GM12878 (cell line): Measurements from ENCODE around the gene FAM200A. TPM values are rescaled to one million over a fixed set of nuclear protein-coding genes. Genes with fewer than 3 reads are reported as not detected.

Experiments used
- BACH1 ChIP-seq: fragments of 450-650 bp; IDR thresholded peaks from 2 replicates; pipeline ENCODE4 v1.6.1; 2017; ENCODE audit warnings: mild to moderate bottlenecking, borderline replicate concordance
- BRCA1 ChIP-seq: IDR thresholded peaks from 2 replicates; pipeline ENCODE4 v1.6.1; 2011; ENCODE audit warnings: low read depth, low read length, improper control_type of control experiment
- CREM ChIP-seq: IDR thresholded peaks from 2 replicates; pipeline ENCODE4 v1.6.1; 2014; ENCODE audit warnings: antibody characterized with exemption, low read depth
- ETV6 ChIP-seq, 2 experiments: fragments of 450-650 bp in 1 of 2; IDR thresholded peaks in 1 of 2; conservative IDR thresholded peaks in 1 of 2; 2 replicates each; pipeline ENCODE4 v1.6.1; 2014; ENCODE audit warnings: antibody characterized with exemption in 1 of 2, borderline replicate concordance in 1 of 2, low read depth in 1 of 2, mild to moderate bottlenecking in 1 of 2, moderate library complexity in 1 of 2
- GABPA ChIP-seq: IDR thresholded peaks from 2 replicates; pipeline ENCODE4 v1.6.1; 2014; ENCODE audit warnings: antibody characterized with exemption, low read depth, mild to moderate bottlenecking, inconsistent platforms
- HDAC2 ChIP-seq: fragments of 200-600 bp; sonication (generic); IDR thresholded peaks from 2 replicates; pipeline ENCODE4 v1.6.1; 2017
- IKZF1 ChIP-seq: fragments of 450-650 bp; conservative IDR thresholded peaks from 2 replicates; pipeline ENCODE4 v1.6.1; 2017; ENCODE audit warnings: antibody characterized with exemption, mild to moderate bottlenecking
- IKZF2 ChIP-seq, 2 experiments: fragments of 450-650 bp; IDR thresholded peaks; 2 replicates each; pipeline ENCODE4 v1.6.1; 2017; ENCODE audit warnings: mild to moderate bottlenecking in 2 of 2, moderate library complexity in 2 of 2
- MEF2B ChIP-seq: fragments of 450-650 bp; IDR thresholded peaks from 2 replicates; pipeline ENCODE4 v1.6.1; 2018; ENCODE audit warnings: mild to moderate bottlenecking, moderate library complexity; ENCODE audit not compliant: partially characterized antibody, poor library complexity, severe bottlenecking
- MTA3 ChIP-seq: IDR thresholded peaks from 2 replicates; pipeline ENCODE4 v1.6.1; 2012; ENCODE audit warnings: low read length, inconsistent platforms, borderline replicate concordance
- PML ChIP-seq: IDR thresholded peaks from 2 replicates; pipeline ENCODE4 v1.6.1; 2012; ENCODE audit warnings: low read length, inconsistent platforms
- POLR2AphosphoS5 ChIP-seq: IDR thresholded peaks from 2 replicates; pipeline ENCODE4 v1.6.1; 2011; ENCODE audit warnings: mild to moderate bottlenecking, low read length, inconsistent platforms
- TCF7 ChIP-seq: IDR thresholded peaks from 2 replicates; pipeline ENCODE4 v1.6.1; 2014; ENCODE audit warnings: antibody characterized with exemption, borderline replicate concordance
- YY1 ChIP-seq: IDR thresholded peaks from 2 replicates; pipeline ENCODE4 v1.6.1; 2011; ENCODE audit warnings: low read depth, mild to moderate bottlenecking, low read length
- ZNF274 ChIP-seq: IDR thresholded peaks from one replicate; pipeline ENCODE4 v1.8.0; 2011; ENCODE audit not compliant: insufficient read length, insufficient read depth
- polyA plus RNA-seq, 11 experiments: library from polyadenylated mRNA; depleted of rRNA in 4 of 11; unstranded in 6 of 11; stranded (reverse) in 5 of 11; fragments of >200 nt; fragmentation: Nextera tagmentation in 4 of 11; fragmentation: Illumina TruSeq in 1 of 11; extraction: Ambion mirVana in 4 of 11; extraction: Trizol in 1 of 11; gene quantifications; 1 replicate in 1 of 11; 2 replicates in 10 of 11; pipeline versions ENCODE4 v1.2.1 to v1.2.3, GENCODE V29; 2011 to 2016; ENCODE audit warnings: inconsistent platforms in 2 of 11, missing spikeins in 2 of 11, low read depth in 1 of 11
- total RNA-seq, 4 experiments: library from RNA; depleted of rRNA in 3 of 4; stranded (reverse); fragments of >200 nt in 3 of 4; fragmentation: Illumina TruSeq in 1 of 4; extraction: Trizol in 1 of 4; gene quantifications; 2 replicates each; pipeline versions ENCODE4 v1.2.1 to v1.2.3, GENCODE V29; 2013 to 2021
- TF ChIP-seq, protein P1 (sequence below): fragments of 450-650 bp; IDR thresholded peaks from 2 replicates; pipeline ENCODE4 v1.6.1; 2017; ENCODE audit warnings: low read depth, mild to moderate bottlenecking, moderate library complexity
- TF ChIP-seq, protein P2 (sequence below), 3 experiments: IDR thresholded peaks in 2 of 3; conservative IDR thresholded peaks in 1 of 3; 2 replicates each; pipeline ENCODE4 v1.5.1; 2011; ENCODE audit warnings: low read depth in 3 of 3, low read length in 3 of 3, mild to moderate bottlenecking in 3 of 3, control low read depth in 2 of 3, moderate library complexity in 2 of 3, inconsistent platforms in 1 of 3, mixed read lengths in 1 of 3; ENCODE audit not compliant: control insufficient read depth in 2 of 3, insufficient read depth in 1 of 3; ENCODE audit errors: extremely low read depth in 1 of 3
- TF ChIP-seq, protein P3 (sequence below): IDR thresholded peaks from 2 replicates; pipeline ENCODE4 v1.6.1; 2012; ENCODE audit warnings: low read length, inconsistent platforms
- TF ChIP-seq, protein P4 (sequence below): fragments of 450-650 bp; IDR thresholded peaks from 2 replicates; pipeline ENCODE4 v1.6.1; 2016; ENCODE audit warnings: mild to moderate bottlenecking
- TF ChIP-seq, protein P5 (sequence below): fragments of 450-650 bp; IDR thresholded peaks from 2 replicates; pipeline ENCODE4 v1.6.1; 2014; ENCODE audit warnings: mild to moderate bottlenecking
- TF ChIP-seq, protein P6 (sequence below): IDR thresholded peaks from 2 replicates; pipeline ENCODE4 v1.6.1; 2011; ENCODE audit warnings: borderline replicate concordance, low read depth, mild to moderate bottlenecking, moderate library complexity, mixed read lengths, low read length; ENCODE audit not compliant: insufficient read depth; ENCODE audit errors: extremely low read length

FAM200A gene
- total and polyA plus RNA-seq, 10 of the 15 experiments (the other 5 are each of a cell fraction or from before 2014, with no cell fraction given) = 2.7 to 9.0 (median 6.5) TPM

DNA sequence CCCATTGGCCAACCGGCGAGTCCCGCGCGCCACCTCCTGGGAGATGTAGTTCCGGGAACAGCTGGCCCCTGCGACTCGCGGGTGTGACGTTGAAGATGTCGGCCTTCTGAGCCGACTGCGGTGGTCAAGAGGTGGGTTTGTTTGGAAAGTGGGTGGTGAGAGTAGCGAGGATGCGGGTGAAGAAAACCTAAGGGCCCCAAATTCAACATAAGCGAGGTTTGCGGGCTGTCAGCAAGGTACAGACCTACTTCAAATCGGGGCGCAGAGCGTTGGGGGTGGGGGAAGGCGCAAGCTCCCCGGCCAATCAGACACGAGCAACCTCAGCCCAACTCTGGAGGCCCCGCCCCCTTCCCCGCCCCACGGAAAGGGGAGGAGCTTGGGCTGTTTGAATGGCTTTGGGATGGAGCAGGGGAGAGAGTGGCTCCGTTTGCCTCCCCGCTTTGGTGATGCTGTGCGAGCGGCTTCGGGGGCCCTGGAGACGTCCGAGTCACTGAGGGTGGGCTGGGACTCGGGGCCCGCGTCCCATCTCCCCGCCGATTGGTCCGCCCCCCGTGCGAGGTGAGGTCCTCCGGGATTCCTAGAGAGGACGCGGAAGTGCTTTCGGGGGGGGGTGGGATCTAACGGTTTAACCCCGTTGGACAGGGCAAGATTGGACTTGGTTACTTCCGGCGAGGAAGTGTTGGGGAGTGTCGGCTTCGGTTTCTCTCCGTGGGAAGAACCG, 47.2 kb downstream of the FAM200A start, which contains the start of gene ZKSCAN5 (continued):
- TF ChIP-seq, protein P1, sequence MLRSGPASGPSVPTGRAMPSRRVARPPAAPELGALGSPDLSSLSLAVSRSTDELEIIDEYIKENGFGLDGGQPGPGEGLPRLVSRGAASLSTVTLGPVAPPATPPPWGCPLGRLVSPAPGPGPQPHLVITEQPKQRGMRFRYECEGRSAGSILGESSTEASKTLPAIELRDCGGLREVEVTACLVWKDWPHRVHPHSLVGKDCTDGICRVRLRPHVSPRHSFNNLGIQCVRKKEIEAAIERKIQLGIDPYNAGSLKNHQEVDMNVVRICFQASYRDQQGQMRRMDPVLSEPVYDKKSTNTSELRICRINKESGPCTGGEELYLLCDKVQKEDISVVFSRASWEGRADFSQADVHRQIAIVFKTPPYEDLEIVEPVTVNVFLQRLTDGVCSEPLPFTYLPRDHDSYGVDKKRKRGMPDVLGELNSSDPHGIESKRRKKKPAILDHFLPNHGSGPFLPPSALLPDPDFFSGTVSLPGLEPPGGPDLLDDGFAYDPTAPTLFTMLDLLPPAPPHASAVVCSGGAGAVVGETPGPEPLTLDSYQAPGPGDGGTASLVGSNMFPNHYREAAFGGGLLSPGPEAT = 0 out of 2 replicates have a peak, but pooled peaks have one; percentile 54
- TF ChIP-seq BRCA1 = peak; percentile 34; the same call in 1 of the 2 replicates
- TF ChIP-seq MTA3 = no peak
- TF ChIP-seq PML = no peak; the same call in none of the 2 replicates
- TF ChIP-seq, protein P2, sequence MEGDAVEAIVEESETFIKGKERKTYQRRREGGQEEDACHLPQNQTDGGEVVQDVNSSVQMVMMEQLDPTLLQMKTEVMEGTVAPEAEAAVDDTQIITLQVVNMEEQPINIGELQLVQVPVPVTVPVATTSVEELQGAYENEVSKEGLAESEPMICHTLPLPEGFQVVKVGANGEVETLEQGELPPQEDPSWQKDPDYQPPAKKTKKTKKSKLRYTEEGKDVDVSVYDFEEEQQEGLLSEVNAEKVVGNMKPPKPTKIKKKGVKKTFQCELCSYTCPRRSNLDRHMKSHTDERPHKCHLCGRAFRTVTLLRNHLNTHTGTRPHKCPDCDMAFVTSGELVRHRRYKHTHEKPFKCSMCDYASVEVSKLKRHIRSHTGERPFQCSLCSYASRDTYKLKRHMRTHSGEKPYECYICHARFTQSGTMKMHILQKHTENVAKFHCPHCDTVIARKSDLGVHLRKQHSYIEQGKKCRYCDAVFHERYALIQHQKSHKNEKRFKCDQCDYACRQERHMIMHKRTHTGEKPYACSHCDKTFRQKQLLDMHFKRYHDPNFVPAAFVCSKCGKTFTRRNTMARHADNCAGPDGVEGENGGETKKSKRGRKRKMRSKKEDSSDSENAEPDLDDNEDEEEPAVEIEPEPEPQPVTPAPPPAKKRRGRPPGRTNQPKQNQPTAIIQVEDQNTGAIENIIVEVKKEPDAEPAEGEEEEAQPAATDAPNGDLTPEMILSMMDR (IDR thresholded peaks at IDR 0.05 in 2 of 3, conservative IDR thresholded peaks at IDR 0.05 in 1 of 3; ENCODE audit: control insufficient read depth in 2 of 3, extremely low read depth in 1 of 3, insufficient read depth in 1 of 3, low read depth in 3 of 3, low read length in 3 of 3) = no peak; a peak in 1 of 6 replicates
- TF ChIP-seq BACH1 = peak; percentile 48; the same call in 1 of the 2 replicates
- TF ChIP-seq, protein P3, sequence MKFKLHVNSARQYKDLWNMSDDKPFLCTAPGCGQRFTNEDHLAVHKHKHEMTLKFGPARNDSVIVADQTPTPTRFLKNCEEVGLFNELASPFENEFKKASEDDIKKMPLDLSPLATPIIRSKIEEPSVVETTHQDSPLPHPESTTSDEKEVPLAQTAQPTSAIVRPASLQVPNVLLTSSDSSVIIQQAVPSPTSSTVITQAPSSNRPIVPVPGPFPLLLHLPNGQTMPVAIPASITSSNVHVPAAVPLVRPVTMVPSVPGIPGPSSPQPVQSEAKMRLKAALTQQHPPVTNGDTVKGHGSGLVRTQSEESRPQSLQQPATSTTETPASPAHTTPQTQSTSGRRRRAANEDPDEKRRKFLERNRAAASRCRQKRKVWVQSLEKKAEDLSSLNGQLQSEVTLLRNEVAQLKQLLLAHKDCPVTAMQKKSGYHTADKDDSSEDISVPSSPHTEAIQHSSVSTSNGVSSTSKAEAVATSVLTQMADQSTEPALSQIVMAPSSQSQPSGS = no peak
- TF ChIP-seq ETV6 (conservative IDR thresholded peaks at IDR 0.05 in 1 of 2, IDR thresholded peaks at IDR 0.05 in 1 of 2; ENCODE audit: borderline replicate concordance in 1 of 2, low read depth in 1 of 2) = peak in 1 of 2 experiments; percentile 77; a peak in 2 of 4 replicates
- TF ChIP-seq IKZF2 (IDR thresholded peaks at IDR 0.05) = peak; percentile 58 to 60; a peak in 3 of 4 replicates
- peak; percentile 83 for TF ChIP-seq IKZF1
- TF ChIP-seq, protein P4, sequence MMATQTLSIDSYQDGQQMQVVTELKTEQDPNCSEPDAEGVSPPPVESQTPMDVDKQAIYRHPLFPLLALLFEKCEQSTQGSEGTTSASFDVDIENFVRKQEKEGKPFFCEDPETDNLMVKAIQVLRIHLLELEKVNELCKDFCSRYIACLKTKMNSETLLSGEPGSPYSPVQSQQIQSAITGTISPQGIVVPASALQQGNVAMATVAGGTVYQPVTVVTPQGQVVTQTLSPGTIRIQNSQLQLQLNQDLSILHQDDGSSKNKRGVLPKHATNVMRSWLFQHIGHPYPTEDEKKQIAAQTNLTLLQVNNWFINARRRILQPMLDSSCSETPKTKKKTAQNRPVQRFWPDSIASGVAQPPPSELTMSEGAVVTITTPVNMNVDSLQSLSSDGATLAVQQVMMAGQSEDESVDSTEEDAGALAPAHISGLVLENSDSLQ = peak; percentile 44
- TF ChIP-seq ZNF274 = no peak
- TF ChIP-seq YY1 = peak; percentile 83
- TF ChIP-seq CREM = peak; percentile 91
- TF ChIP-seq, protein P5, sequence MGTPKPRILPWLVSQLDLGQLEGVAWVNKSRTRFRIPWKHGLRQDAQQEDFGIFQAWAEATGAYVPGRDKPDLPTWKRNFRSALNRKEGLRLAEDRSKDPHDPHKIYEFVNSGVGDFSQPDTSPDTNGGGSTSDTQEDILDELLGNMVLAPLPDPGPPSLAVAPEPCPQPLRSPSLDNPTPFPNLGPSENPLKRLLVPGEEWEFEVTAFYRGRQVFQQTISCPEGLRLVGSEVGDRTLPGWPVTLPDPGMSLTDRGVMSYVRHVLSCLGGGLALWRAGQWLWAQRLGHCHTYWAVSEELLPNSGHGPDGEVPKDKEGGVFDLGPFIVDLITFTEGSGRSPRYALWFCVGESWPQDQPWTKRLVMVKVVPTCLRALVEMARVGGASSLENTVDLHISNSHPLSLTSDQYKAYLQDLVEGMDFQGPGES = peak; percentile 44
- TF ChIP-seq TCF7 = no peak
- TF ChIP-seq HDAC2 = no peak
- TF ChIP-seq, protein P6, sequence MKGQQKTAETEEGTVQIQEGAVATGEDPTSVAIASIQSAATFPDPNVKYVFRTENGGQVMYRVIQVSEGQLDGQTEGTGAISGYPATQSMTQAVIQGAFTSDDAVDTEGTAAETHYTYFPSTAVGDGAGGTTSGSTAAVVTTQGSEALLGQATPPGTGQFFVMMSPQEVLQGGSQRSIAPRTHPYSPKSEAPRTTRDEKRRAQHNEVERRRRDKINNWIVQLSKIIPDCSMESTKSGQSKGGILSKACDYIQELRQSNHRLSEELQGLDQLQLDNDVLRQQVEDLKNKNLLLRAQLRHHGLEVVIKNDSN = no peak
- TF ChIP-seq GABPA = peak; percentile 95
- peak; percentile 42 for TF ChIP-seq MEF2B
- TF ChIP-seq POLR2AphosphoS5 = peak; percentile 96
